IMR-90 (cell line): ENCODE measurements around the gene CAPN5. TPM values are rescaled to one million over a fixed set of nuclear protein-coding genes. Genes with fewer than 3 reads are reported as not detected.

ENCODE experiments used
- ATAC-seq: fragments of 200-7000 bp; cut with Tn5 transposase; 2 replicates; pipeline ENCODE4 v1.9.1; 2020; ENCODE audit warnings: low read depth, mild to moderate bottlenecking, moderate library complexity
- BruUV-seq: library from RNA; stranded (reverse); fragments of 400-500 nt; replicated peaks from 2 replicates; lab custom pipeline; 2021; lab: Mats Ljungman, UMichigan
- CTCF ChIA-PET: fragments of 300-600 bp; formaldehyde crosslinking; extraction: SDS; loops from one replicate; lab custom pipeline; 2021; ENCODE audit warnings: antibody characterized with exemption; lab: Yijun Ruan, JAX
- POLR2A ChIA-PET: fragments of 300-600 bp; sonication (Branson Sonifier 250); formaldehyde crosslinking; loops from one replicate; lab custom pipeline; 2022; ENCODE audit warnings: antibody characterized with exemption; ENCODE audit not compliant: unreplicated experiment; lab: Charles Lee
- DNase-seq: peaks from one replicate; pipeline ENCODE4 v3.0.0; 2013
- H2AFZ ChIP-seq: replicated peaks from 2 replicates; pipeline ENCODE3; 2013; ENCODE audit warnings: low read length, mild to moderate bottlenecking; ENCODE audit not compliant: poor library complexity
- H2AK5ac ChIP-seq: 2 replicates; pipeline ENCODE4 v1.6.1; 2013; ENCODE audit warnings: low read depth, low read length, inconsistent platforms
- H2AK9ac ChIP-seq: replicated peaks from 2 replicates; pipeline ENCODE3; 2013; ENCODE audit warnings: mild to moderate bottlenecking, low read depth, low read length, moderate library complexity; ENCODE audit not compliant: poor library complexity
- H2BK120ac ChIP-seq: 2 replicates; pipeline ENCODE4 v1.6.1; 2013; ENCODE audit warnings: low read depth, low read length, inconsistent platforms
- H2BK15ac ChIP-seq: 3 replicates; pipeline ENCODE4 v1.6.1; 2013; ENCODE audit warnings: low read depth, low read length, inconsistent platforms
- H2BK20ac ChIP-seq: 2 replicates; pipeline ENCODE4 v1.6.1; 2013; ENCODE audit warnings: low read depth, mild to moderate bottlenecking, inconsistent platforms, low read length, moderate library complexity
- H2BK5ac ChIP-seq: 2 replicates; pipeline ENCODE4 v1.6.1; 2013; ENCODE audit warnings: mild to moderate bottlenecking, low read depth, low read length, inconsistent platforms; ENCODE audit not compliant: poor library complexity, severe bottlenecking
- H3K14ac ChIP-seq: replicated peaks from 2 replicates; pipeline ENCODE4 v1.6.1; 2013; ENCODE audit warnings: low read depth, low read length, inconsistent platforms
- H3K18ac ChIP-seq: 2 replicates; pipeline ENCODE4 v1.6.1; 2013; ENCODE audit warnings: low read depth, low read length, control low read depth
- H3K23ac ChIP-seq: 2 replicates; pipeline ENCODE4 v1.6.1; 2013; ENCODE audit warnings: low read depth, low read length, inconsistent platforms
- H3K27ac ChIP-seq: 2 replicates; pipeline ENCODE4 v1.5.1; 2013; ENCODE audit warnings: mild to moderate bottlenecking, control low read depth, low read length; ENCODE audit not compliant: insufficient read depth
- H3K27me3 ChIP-seq: 2 replicates; pipeline ENCODE4 v1.6.1; 2013; ENCODE audit warnings: low read length; ENCODE audit not compliant: control insufficient read depth, insufficient read depth
- H3K36me3 ChIP-seq: 2 replicates; pipeline ENCODE4 v1.6.1; 2013; ENCODE audit warnings: low read length, mixed read lengths; ENCODE audit not compliant: control insufficient read depth, insufficient read depth
- H3K4ac ChIP-seq: 2 replicates; pipeline ENCODE4 v1.6.1; 2013; ENCODE audit warnings: low read depth, low read length, inconsistent platforms
- H3K4me1 ChIP-seq: 2 replicates; pipeline ENCODE4 v1.6.1; 2013; ENCODE audit warnings: low read length, mixed read lengths; ENCODE audit not compliant: control insufficient read depth, insufficient read depth
- H3K4me2 ChIP-seq: 2 replicates; pipeline ENCODE4 v1.6.1; 2013; ENCODE audit warnings: low read depth, mild to moderate bottlenecking, control low read depth, low read length, moderate library complexity
- H3K4me3 ChIP-seq: 2 replicates; pipeline ENCODE4 v1.5.1; 2013; ENCODE audit warnings: low read depth, mild to moderate bottlenecking, control low read depth, low read length, moderate library complexity; ENCODE audit not compliant: insufficient read depth
- H3K56ac ChIP-seq: 2 replicates; pipeline ENCODE4 v1.6.1; 2013; ENCODE audit warnings: low read length, inconsistent platforms; ENCODE audit not compliant: insufficient read depth; ENCODE audit errors: extremely low read depth
- H3K79me1 ChIP-seq, 2 experiments: 2 replicates each; pipeline ENCODE4 v1.6.1; 2013; ENCODE audit warnings: low read length in 2 of 2, inconsistent platforms in 1 of 2, low read depth in 1 of 2
- H3K9ac ChIP-seq: 2 replicates; pipeline ENCODE4 v1.6.1; 2013; ENCODE audit warnings: low read depth, low read length, control low read depth
- H3K9me1 ChIP-seq: 2 replicates; pipeline ENCODE4 v1.6.1; 2013; ENCODE audit warnings: low read length, inconsistent platforms; ENCODE audit not compliant: insufficient read depth
- H3K9me3 ChIP-seq: 2 replicates; pipeline ENCODE4 v1.6.1; 2013; ENCODE audit warnings: low read length; ENCODE audit not compliant: control insufficient read depth, insufficient read depth
- H4K20me1 ChIP-seq: 2 replicates; pipeline ENCODE4 v1.6.1; 2013; ENCODE audit warnings: low read length, inconsistent platforms; ENCODE audit not compliant: insufficient read depth
- H4K5ac ChIP-seq: 2 replicates; pipeline ENCODE4 v1.6.1; 2013; ENCODE audit warnings: mild to moderate bottlenecking, low read depth, low read length, control low read depth
- H4K8ac ChIP-seq, 2 experiments: 2 replicates each; pipeline ENCODE4 v1.6.1; 2013; ENCODE audit warnings: low read depth in 2 of 2, low read length in 2 of 2, control low read depth in 1 of 2, inconsistent platforms in 1 of 2
- H4K91ac ChIP-seq: 2 replicates; pipeline ENCODE4 v1.6.1; 2013; ENCODE audit warnings: low read depth, low read length, inconsistent platforms; ENCODE audit not compliant: insufficient read depth
- BHLHE40 ChIP-seq: fragments of 150-350 bp; IDR thresholded peaks from 2 replicates; pipeline ENCODE4 v1.6.1; 2016; ENCODE audit warnings: mild to moderate bottlenecking, low read depth, low read length
- CEBPB ChIP-seq: IDR thresholded peaks from 2 replicates; pipeline ENCODE4 v1.6.1; 2012; ENCODE audit warnings: low read depth, low read length, improper control_type of control experiment
- CHD1 ChIP-seq: IDR thresholded peaks from 2 replicates; pipeline ENCODE4 v1.6.1; 2012; ENCODE audit warnings: low read depth, low read length, improper control_type of control experiment
- CTCF ChIP-seq: conservative IDR thresholded peaks from 2 replicates; pipeline ENCODE4 v1.5.1; 2012; ENCODE audit warnings: mild to moderate bottlenecking, low read depth, low read length, improper control_type of control experiment
- FOS ChIP-seq: fragments of 150-350 bp; IDR thresholded peaks from 2 replicates; pipeline ENCODE4 v1.6.1; 2016; ENCODE audit warnings: low read depth, low read length
- MAFK ChIP-seq: IDR thresholded peaks from 2 replicates; pipeline ENCODE4 v1.6.1; 2012; ENCODE audit warnings: low read depth, low read length, improper control_type of control experiment
- MAZ ChIP-seq: IDR thresholded peaks from 2 replicates; pipeline ENCODE4 v1.6.1; 2012; ENCODE audit warnings: low read depth, mild to moderate bottlenecking, low read length, improper control_type of control experiment, moderate library complexity, borderline replicate concordance
- MXI1 ChIP-seq: IDR thresholded peaks from 2 replicates; pipeline ENCODE4 v1.6.1; 2012; ENCODE audit warnings: low read depth, mild to moderate bottlenecking, low read length, moderate library complexity, borderline replicate concordance
- NFE2L2 ChIP-seq: fragments of 150-350 bp; IDR thresholded peaks from 2 replicates; pipeline ENCODE4 v1.6.1; 2016; ENCODE audit warnings: low read depth, mild to moderate bottlenecking, low read length
- POLR2A ChIP-seq: IDR thresholded peaks from 2 replicates; pipeline ENCODE4 v1.6.1; 2012; ENCODE audit warnings: mild to moderate bottlenecking, low read depth, low read length
- RAD21 ChIP-seq: IDR thresholded peaks from 2 replicates; pipeline ENCODE4 v1.6.1; 2012; ENCODE audit warnings: low read length, improper control_type of control experiment
- RCOR1 ChIP-seq: IDR thresholded peaks from 2 replicates; pipeline ENCODE4 v1.6.1; 2012; ENCODE audit warnings: mild to moderate bottlenecking, low read length, improper control_type of control experiment; ENCODE audit not compliant: insufficient replicate concordance
- RFX5 ChIP-seq: IDR thresholded peaks from 2 replicates; pipeline ENCODE4 v1.8.0; 2012; ENCODE audit warnings: low read depth, mild to moderate bottlenecking, low read length, moderate library complexity
- SMC3 ChIP-seq: fragments of 150-350 bp; IDR thresholded peaks from 2 replicates; pipeline ENCODE4 v1.6.1; 2016; ENCODE audit warnings: low read depth, mild to moderate bottlenecking, antibody characterized with exemption, low read length, moderate library complexity
- WGBS, 2 experiments: methylation state at CpG; one replicate each; pipeline versions ENCODE4 v1.1.5 to v1.1.7; 2013; ENCODE audit warnings: missing lambda C conversion rate in 2 of 2; ENCODE audit not compliant: insufficient read length in 1 of 2; ENCODE audit errors: extremely low coverage in 2 of 2; 5-methylcytosine and 5-hydroxymethylcytosine counted together
- dilution Hi-C: fragments of 300-500 bp; cut with HindIII; formaldehyde crosslinking; loops from one replicate; pipeline ENCODE4 v1.14.3; 2018; ENCODE audit warnings: low sequenced_read_pairs; ENCODE audit not compliant: unreplicated experiment
- in situ Hi-C: fragments of 300-500 bp; cut with MboI; formaldehyde crosslinking; loops from 3 replicates; pipeline ENCODE4 v1.14.3; 2019; ENCODE audit warnings: low sequenced_read_pairs, inconsistent platforms, mixed read lengths
- intact Hi-C: fragments of 100-400 bp; cut with micrococcal nuclease; formaldehyde crosslinking; loops from 2 replicates; pipeline ENCODE4 v1.10.0; 2022
- polyA plus RNA-seq, 3 experiments: library from polyadenylated mRNA; depleted of rRNA; stranded (reverse); fragments of >200 nt; gene quantifications; 2 replicates each; pipeline ENCODE4 v1.2.3, GENCODE V29; 2012; ENCODE audit warnings: low replicate concordance in 1 of 3
- total RNA-seq: library from RNA; depleted of rRNA; stranded (reverse); fragments of >200 nt; gene quantifications from 2 replicates; pipeline ENCODE4 v1.2.3, GENCODE V29; 2012
- TF ChIP-seq, protein P1 (sequence below): fragments of 150-350 bp; IDR thresholded peaks from 2 replicates; pipeline ENCODE4 v1.6.1; 2016; ENCODE audit warnings: low read depth, mild to moderate bottlenecking, low read length, moderate library complexity, borderline replicate concordance
- TF ChIP-seq, protein P2 (sequence below): fragments of 150-350 bp; IDR thresholded peaks from 2 replicates; pipeline ENCODE4 v1.6.1; 2017; ENCODE audit warnings: mild to moderate bottlenecking, antibody characterized with exemption, low read length, low read depth

CAPN5 gene
- total and polyA plus RNA-seq, 2 of the 4 experiments (the other 2 are of a cell fraction): 8.1 to 24.0 TPM

DNA sequence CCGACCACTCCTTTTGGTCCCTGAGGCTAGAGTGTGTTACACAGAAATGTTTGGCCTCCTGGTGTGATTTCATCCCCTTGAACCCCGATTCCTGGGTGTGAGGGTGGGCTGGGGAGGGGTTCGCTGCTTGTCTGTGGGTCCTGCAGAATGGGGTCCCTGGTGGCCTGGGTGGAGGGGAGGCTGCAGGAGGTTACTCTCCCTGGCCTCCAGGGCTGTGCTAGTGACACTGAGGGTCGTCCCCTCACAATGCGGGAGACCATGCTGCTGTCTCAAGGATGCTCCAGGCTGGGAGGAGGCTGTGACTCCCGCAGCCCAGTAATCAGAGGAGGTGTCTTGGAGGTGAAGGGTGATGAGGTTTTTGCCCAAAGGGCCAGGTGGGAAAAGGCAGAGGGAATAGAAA lies 18.9 kb downstream of the CAPN5 start:
- BruUV-seq: no TSS peak
- Histone ChIP-seq H3K4me3 (no peak overlapping the region), H2AK5ac (no peak overlapping the region), H3K9me1 (0 out of 2 replicates have a peak, but pooled peaks cover 2% of the 10 kb centered on the region), H2BK5ac (no peak overlapping the region), H3K4me2 (no peak overlapping the region), H3K56ac (no peak overlapping the region), H3K23ac (no peak overlapping the region), H2AFZ (no peak overlapping the region), H3K14ac (no peak overlapping the region), H3K4ac (no peak overlapping the region), H2BK15ac (no peak overlapping the region), H4K5ac (no peak overlapping the region), H4K8ac (no peak overlapping the region), H3K27me3 (no peaks in the 10 kb centered on the region), H3K9ac (no peak overlapping the region), H3K9me3 (no peaks in the 10 kb centered on the region), H3K4me1 (peaks cover 12% of the 10 kb centered on the region), H2BK20ac (no peak overlapping the region), H3K27ac (no peak overlapping the region), H2AK9ac (no peak overlapping the region), H3K18ac (no peak overlapping the region), H4K20me1 (peaks cover 6% of the 10 kb centered on the region; the same call in 1 of the 2 replicates), H2BK120ac (no peak overlapping the region), H3K36me3 (peaks cover 4% of the 10 kb centered on the region; the same call in 1 of the 2 replicates), H4K91ac (no peak overlapping the region), H3K79me1 (peaks cover under 1 to 14% of the 10 kb centered on the region in 2 experiments; a peak in 3 of 4 replicates)
- dilution Hi-C loops (no loop called here), intact Hi-C loops (no loop called here), in situ Hi-C loops (no loop called here)
- ChIA-PET CTCF (no interaction called here), POLR2A (no interaction called here)
- DNase-seq: no peak
- ATAC-seq: no peak
- WGBS, 2 experiments: 100% methylated on average over 2 of the region's 6 CpGs; no CpG with 5 or more reads in 1 of the 2 experiments
- TF ChIP-seq CTCF (no peak), CEBPB (no peak), CHD1 (no peak), FOS (no peak), MAFK (no peak), NFE2L2 (no peak), POLR2A (no peak), BHLHE40 (no peak), RCOR1 (no peak), RAD21 (no peak), SMC3 (no peak), MXI1 (no peak), RFX5 (no peak), MAZ (no peak)
- TF ChIP-seq, protein P1, sequence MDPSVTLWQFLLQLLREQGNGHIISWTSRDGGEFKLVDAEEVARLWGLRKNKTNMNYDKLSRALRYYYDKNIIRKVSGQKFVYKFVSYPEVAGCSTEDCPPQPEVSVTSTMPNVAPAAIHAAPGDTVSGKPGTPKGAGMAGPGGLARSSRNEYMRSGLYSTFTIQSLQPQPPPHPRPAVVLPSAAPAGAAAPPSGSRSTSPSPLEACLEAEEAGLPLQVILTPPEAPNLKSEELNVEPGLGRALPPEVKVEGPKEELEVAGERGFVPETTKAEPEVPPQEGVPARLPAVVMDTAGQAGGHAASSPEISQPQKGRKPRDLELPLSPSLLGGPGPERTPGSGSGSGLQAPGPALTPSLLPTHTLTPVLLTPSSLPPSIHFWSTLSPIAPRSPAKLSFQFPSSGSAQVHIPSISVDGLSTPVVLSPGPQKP: no peak
- TF ChIP-seq, protein P2, sequence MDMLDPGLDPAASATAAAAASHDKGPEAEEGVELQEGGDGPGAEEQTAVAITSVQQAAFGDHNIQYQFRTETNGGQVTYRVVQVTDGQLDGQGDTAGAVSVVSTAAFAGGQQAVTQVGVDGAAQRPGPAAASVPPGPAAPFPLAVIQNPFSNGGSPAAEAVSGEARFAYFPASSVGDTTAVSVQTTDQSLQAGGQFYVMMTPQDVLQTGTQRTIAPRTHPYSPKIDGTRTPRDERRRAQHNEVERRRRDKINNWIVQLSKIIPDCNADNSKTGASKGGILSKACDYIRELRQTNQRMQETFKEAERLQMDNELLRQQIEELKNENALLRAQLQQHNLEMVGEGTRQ: no peak
